ENCODE results near the gene RXRA.

The RXRA gene

DNA sequence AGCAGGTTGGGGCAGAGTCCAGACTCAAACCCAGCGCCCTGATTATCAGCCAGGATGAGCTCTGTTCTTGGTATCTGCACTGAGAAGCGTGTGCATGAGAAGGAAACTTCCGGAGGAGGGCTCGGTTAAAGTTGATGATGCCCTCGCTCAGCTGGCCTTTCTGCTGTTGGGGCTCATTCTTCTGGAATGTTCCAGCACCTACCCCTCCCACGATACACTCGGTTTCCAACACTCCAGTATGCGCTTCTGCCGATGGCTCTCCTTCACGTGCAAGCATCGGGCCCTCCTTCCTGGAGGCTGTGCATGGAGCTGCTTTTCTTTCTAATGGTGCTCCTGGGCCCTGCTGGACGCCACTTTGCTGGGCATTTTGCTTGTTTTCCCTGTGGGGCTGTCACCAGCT is 134.0 kb downstream of the RXRA start:
- no peak overlapping the region for H3K4me3 ChIP-seq (ENCODE audit: low read depth, low read length)
- no peak overlapping the region for H3K4me2 ChIP-seq (ENCODE audit: low read length)
- H2AFZ ChIP-seq: no peak overlapping the region
- H3K79me2 ChIP-seq: no peaks in the 10 kb centered on the region
- no peaks in the 10 kb centered on the region for H3K36me3 ChIP-seq (ENCODE audit: control insufficient read depth, insufficient read depth, low read length)
- H3K27me3 ChIP-seq (ENCODE audit: control insufficient read depth, insufficient read depth, low read length): no peaks in the 10 kb centered on the region
- H3K27ac ChIP-seq: no peak overlapping the region
- no peaks in the 10 kb centered on the region for H3K9me3 ChIP-seq (ENCODE audit: control insufficient read depth, low read length)
- no peak overlapping the region for H3K9ac ChIP-seq
- no peaks in the 10 kb centered on the region for H3K4me1 ChIP-seq
- TF ChIP-seq, protein P1, sequence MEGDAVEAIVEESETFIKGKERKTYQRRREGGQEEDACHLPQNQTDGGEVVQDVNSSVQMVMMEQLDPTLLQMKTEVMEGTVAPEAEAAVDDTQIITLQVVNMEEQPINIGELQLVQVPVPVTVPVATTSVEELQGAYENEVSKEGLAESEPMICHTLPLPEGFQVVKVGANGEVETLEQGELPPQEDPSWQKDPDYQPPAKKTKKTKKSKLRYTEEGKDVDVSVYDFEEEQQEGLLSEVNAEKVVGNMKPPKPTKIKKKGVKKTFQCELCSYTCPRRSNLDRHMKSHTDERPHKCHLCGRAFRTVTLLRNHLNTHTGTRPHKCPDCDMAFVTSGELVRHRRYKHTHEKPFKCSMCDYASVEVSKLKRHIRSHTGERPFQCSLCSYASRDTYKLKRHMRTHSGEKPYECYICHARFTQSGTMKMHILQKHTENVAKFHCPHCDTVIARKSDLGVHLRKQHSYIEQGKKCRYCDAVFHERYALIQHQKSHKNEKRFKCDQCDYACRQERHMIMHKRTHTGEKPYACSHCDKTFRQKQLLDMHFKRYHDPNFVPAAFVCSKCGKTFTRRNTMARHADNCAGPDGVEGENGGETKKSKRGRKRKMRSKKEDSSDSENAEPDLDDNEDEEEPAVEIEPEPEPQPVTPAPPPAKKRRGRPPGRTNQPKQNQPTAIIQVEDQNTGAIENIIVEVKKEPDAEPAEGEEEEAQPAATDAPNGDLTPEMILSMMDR (IDR thresholded peaks at IDR 0.05): no peak

DNA sequence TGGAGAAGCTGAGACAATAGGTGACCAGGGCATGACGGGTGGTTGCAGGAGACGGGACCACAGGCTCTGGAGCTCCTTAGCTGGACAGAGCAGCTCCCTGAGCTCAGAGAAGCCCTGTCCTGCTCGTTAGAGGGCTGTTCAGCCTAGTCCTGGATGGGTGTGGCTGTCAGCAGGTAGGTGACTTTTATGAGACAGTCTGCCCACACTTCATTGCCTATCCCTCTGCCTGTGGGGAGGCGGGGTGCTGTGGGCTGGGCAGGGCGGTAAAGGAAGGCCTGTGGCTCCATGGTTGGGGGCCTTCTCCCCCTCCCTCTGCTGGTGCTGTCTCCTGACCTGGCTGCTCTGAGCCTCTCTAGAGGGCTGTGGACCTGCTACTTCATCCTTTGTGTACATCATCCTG is 134.6 kb downstream of the RXRA start:
- Histone ChIP-seq H3K79me2 (no peaks in the 10 kb centered on the region), H3K9ac (no peak overlapping the region), H3K4me1 (no peaks in the 10 kb centered on the region), H3K36me3 (ENCODE audit: control insufficient read depth, insufficient read depth, low read length) (no peaks in the 10 kb centered on the region), H3K27me3 (ENCODE audit: control insufficient read depth, insufficient read depth, low read length) (no peaks in the 10 kb centered on the region), H3K9me3 (ENCODE audit: control insufficient read depth, low read length) (no peaks in the 10 kb centered on the region), H2AFZ (no peak overlapping the region), H3K27ac (no peak overlapping the region), H3K4me3 (ENCODE audit: low read depth, low read length) (no peak overlapping the region), H3K4me2 (ENCODE audit: low read length) (no peak overlapping the region)
- TF ChIP-seq, protein P1 (IDR thresholded peaks at IDR 0.05): no peak

DNA sequence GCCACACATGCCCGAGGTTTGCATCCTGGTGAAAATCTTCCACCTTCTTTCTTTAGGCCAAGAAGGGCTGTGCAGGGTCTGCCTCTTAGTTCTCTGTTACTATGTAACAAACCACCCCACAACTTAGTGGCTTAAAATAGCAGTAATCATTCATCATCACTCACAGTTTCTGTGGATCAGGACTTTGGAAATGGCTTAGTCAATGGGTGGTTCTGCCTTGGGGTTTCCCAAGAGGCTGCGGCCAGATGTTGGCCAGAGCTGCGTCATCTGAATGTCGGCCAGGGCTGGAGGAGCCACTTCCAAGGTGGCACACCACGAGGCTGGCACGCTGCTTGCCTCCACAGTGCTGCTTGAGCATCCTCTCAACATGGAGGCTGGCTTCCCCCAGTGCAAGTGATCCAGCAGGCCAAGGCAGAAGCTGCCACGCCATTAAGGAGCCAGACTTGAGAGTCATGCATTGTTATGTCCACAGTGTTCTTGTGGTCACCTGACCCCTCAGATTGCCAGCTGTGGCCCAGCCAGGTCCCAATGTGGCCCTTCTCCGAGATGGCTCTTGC is 135.2 kb downstream of the RXRA start:
- TF ChIP-seq, protein P1 (IDR thresholded peaks at IDR 0.05): no peak
- Histone ChIP-seq H3K4me2 (ENCODE audit: low read length) (no peak overlapping the region), H2AFZ (no peak overlapping the region), H3K4me3 (ENCODE audit: low read depth, low read length) (no peak overlapping the region), H3K79me2 (no peaks in the 10 kb centered on the region), H3K9me3 (ENCODE audit: control insufficient read depth, low read length) (no peaks in the 10 kb centered on the region), H3K27me3 (ENCODE audit: control insufficient read depth, insufficient read depth, low read length) (no peaks in the 10 kb centered on the region), H3K36me3 (ENCODE audit: control insufficient read depth, insufficient read depth, low read length) (no peaks in the 10 kb centered on the region), H3K9ac (no peak overlapping the region), H3K4me1 (no peaks in the 10 kb centered on the region), H3K27ac (no peak overlapping the region)

DNA sequence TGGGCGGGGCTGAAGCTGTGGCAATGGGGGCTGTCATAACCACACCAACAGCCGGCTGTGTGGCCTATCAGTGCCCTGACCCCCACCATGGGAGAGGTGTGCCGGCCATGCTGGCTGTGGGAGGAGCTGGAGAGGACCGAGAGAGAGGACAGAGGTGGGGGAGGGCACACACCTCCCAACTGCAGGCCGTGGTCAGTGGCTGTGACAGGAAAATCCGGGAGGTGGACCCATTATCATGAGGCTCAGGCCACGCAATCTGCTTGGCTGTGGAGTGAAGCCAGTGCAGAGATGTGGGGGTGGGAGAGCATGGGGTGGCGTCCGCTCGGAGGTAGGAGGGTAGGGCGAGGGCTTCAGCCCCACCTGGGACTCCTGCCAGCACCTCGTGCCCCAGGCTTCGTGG is 136.1 kb downstream of the RXRA start:
- Histone ChIP-seq H3K4me3 (ENCODE audit: low read depth, low read length) (no peak overlapping the region), H3K36me3 (ENCODE audit: control insufficient read depth, insufficient read depth, low read length) (no peaks in the 10 kb centered on the region), H3K79me2 (no peaks in the 10 kb centered on the region), H3K27me3 (ENCODE audit: control insufficient read depth, insufficient read depth, low read length) (no peaks in the 10 kb centered on the region), H3K9me3 (ENCODE audit: control insufficient read depth, low read length) (no peaks in the 10 kb centered on the region), H3K4me1 (no peaks in the 10 kb centered on the region), H2AFZ (no peak overlapping the region), H3K27ac (no peak overlapping the region), H3K4me2 (ENCODE audit: low read length) (no peak overlapping the region), H3K9ac (no peak overlapping the region)
- TF ChIP-seq, protein P1 (IDR thresholded peaks at IDR 0.05): no peak

DNA sequence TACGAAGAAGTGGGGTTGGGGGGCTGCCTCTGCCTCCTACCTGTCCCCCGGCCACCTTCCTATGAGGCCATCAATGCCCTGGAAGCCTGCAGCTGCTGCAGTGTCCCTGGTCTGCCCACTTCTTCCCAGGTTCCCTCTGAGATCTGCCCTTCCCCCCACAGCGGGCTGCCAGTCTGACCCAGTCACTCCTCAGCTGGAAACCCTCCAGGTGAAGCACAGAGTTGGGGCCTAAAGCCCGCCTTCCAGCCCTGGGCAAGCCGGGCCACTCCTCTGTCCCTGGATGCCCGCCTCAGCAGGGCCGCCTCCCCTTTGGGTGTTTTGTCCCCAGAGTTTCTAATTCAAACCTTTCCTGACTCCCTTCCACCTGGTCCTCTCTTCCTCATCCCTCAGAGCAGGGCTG is 137.0 kb downstream of the RXRA start:
- H3K4me1 ChIP-seq: no peaks in the 10 kb centered on the region
- H3K9me3 ChIP-seq (ENCODE audit: control insufficient read depth, low read length): no peaks in the 10 kb centered on the region
- H3K9ac ChIP-seq: no peak overlapping the region
- H3K4me3 ChIP-seq (ENCODE audit: low read depth, low read length): no peak overlapping the region
- no peak overlapping the region for H3K4me2 ChIP-seq (ENCODE audit: low read length)
- no peak overlapping the region for H2AFZ ChIP-seq
- no peak overlapping the region for H3K27ac ChIP-seq
- TF ChIP-seq, protein P1 (IDR thresholded peaks at IDR 0.05): no peak
- H3K36me3 ChIP-seq (ENCODE audit: control insufficient read depth, insufficient read depth, low read length): no peaks in the 10 kb centered on the region
- no peaks in the 10 kb centered on the region for H3K79me2 ChIP-seq
- no peaks in the 10 kb centered on the region for H3K27me3 ChIP-seq (ENCODE audit: control insufficient read depth, insufficient read depth, low read length)

Data from parathyroid adenoma (tissue), 2 donors.